HT-29 (cell line): ENCODE measurements around the gene B4GALT6. TPM values are rescaled to one million over a fixed set of nuclear protein-coding genes. Genes with fewer than 3 reads are reported as not detected.
A peak's percentile ranks its signal among the peaks of the same experiment; 100 is the strongest.

Source experiments
- DNase-seq: peaks from one replicate; pipeline ENCODE4 v3.0.0-alpha.2; 2015; ENCODE audit warnings: low spot score
- total RNA-seq: library from RNA; depleted of rRNA; stranded (reverse); fragments of >200 nt; shearing (Covaris generic); gene quantifications from 2 replicates; pipeline ENCODE4 v1.2.3, GENCODE V29; 2014

B4GALT6 gene
- total RNA-seq, 1 experiment from 2014 or later: 2.3 TPM

DNA sequence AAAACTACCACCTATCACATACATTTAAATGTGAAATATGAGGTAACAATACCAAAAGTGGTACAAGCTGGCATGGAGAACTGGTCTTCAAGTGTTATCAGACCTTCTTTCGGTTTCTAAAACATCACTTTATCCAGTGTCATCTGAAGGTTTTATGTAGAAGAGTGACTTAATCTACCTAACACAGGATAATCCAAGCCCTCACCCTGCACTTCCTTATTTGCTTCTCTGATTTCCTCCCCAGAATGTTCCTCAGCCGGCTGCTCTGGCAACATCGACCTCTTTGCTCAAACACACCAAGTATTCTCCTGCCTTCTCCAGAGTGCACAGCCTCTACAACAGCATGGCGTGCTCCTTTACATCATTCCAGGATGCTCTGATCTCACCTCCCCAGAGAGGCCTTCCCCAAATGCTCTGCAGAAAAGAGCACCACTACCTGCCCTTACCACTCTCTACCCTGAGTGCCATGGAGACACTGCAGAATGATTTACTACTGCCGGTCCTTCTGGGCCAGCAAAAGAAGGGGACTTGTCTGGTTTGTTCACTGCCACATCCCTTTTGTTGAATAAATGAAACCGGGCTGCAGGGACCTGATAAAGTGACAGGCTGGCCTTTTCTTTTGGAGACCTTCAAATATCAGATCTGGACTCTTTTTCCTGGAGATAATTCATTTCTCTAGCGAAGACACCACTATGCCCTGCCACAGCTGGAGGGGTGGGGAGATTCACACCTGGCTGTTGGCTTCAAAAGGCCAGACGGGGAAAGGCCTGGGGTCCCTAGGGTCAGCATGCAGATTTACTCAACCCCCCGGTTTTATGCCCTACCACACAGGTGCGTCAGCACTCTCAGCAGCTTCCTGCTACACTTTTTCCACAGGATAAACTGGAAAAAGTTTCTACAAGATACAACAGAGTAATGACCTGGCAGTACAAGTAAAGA, 50.7 kb downstream of the B4GALT6 start:
- no peak for DNase-seq

GRCh38 chr18:31632356-31632755, 52.0 kb downstream of the B4GALT6 start:
- DNase-seq: no peak

DNA sequence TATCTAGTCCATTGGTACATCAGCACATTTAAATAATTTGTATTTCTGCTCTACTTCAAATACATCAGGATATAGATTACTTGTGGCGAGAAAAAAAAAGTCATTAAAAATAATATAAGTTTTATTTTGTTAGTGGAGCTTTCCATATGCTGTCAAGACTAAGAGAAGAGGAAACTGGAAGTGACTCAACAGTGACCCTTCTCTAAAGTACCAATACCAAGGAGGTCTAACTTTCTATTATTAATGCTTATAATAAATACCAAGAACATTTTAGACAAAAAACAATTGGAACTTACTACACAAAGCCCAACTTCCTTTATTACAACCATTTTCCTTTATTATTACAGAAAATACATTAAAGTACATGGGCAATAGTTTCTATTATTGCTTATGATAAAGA, 52.9 kb downstream of the B4GALT6 start:
- no peak for DNase-seq

DNA sequence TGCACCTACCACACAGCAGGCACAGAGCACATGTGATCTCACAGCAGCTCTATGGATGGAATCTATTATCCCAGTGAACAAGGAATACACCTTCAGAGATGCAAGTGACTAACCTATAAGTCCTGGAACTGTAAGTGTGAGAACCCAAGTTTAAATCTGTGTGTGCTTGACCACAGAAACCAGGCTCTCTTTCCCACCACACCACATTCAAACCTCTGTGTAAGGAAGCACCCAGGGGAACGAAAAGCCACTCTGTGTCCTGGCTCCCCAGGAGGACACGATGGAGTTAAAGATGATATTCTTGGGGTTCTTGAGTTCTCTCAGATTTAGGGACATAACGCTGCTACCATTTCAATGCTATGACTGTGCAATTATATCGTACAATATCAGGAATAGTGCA, 53.8 kb downstream of the B4GALT6 start:
- DNase-seq: no peak

DNA sequence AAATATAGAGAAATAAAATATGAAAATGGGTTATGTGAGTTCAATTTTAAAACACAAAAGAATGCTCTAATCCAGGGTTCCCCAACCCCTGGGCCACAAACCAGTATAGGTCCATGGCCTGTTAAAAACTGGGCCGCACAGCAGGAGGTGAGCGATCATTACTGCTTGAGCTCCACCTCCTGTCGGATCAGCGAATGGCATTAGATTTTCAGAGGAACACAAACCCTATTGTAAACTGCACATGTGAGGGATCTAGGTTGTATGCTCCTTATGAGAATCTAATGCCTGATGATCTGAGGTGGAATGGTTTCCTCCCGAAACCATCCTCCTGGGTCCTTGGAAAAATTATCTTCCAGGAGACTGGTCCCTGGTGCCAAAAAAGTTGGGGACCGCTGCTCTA, 58.0 kb downstream of the B4GALT6 start:
- DNase-seq: no peak

- DNase-seq: no peak
Observed at GRCh38 chr18:31624892-31625640, 59.3 kb downstream of the B4GALT6 start.

GRCh38 chr18:31619291-31619690, 65.1 kb downstream of the B4GALT6 start:
- DNase-seq: no peak

- DNase-seq: no peak
Observed at GRCh38 chr18:31618801-31619200, 65.6 kb downstream of the B4GALT6 start.

GRCh38 chr18:31617031-31617717, 67.2 kb downstream of the B4GALT6 start:
- DNase-seq: no peak

DNA sequence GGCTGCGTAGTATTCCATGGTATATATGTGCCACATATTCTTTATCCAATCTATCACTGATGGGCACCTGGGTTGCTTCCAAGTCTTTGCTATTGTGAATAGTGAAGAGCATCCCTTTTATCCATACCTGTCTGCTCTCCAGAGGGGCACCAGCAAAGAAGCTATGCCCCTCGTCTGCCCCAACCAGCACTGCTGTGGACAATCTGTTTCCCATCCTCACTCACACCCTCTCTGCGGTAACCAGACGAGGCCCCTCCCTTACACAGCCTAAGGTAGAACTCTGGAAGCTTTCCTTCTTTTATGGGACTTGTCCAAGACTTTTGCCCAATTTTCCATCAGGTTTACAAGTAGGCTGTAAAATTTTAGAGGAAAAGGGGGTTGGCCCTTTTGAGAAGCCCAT, 67.8 kb downstream of the B4GALT6 start:
- no peak for DNase-seq

- DNase-seq: no peak
Observed at GRCh38 chr18:31614044-31614443, 70.3 kb downstream of the B4GALT6 start.

DNA sequence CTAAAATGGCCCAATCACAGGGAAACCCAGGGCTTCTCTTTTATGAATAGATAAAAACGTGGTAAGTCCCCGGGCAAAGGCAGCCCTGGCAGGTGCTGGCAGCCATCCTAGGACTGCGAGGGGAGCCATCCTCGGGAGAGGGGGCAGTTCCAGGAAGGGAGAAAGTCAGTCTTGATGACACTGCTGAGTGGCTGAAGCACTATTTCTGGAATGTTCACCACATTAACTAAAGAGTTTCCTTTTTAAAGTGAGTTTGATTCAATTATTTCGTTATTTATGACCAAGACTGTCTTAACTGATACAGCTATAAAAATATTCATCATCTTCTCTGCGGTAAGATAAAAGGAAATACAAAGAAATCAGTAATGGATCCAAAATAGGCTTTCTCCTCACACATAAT, 72.3 kb downstream of the B4GALT6 start:
- DNase-seq: no peak

DNA sequence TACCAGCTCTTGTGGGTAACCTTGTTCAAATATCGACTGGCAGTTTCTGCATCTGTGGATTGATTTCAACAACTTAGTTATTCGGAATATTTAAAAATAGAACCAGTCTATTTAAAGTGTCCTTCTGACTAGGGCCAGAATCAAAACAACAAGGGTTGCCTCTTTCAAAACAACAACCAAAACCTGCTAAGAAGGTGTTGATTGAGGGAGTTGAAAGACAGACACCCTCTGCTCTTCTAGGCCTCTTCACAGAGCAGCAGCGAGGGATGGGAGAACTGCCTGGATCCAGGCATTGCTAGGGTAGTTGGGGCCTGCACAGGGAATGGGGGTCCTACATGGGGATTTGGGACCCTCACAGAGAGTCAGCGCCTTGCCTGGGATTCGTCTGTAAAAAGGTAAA, 72.9 kb downstream of the B4GALT6 start:
- DNase-seq: no peak

GRCh38 chr18:31610286-31611205, 73.8 kb downstream of the B4GALT6 start:
- peak; percentile 44 for DNase-seq

- no peak for DNase-seq
Observed at GRCh38 chr18:31609886-31610285, 74.5 kb downstream of the B4GALT6 start.

- DNase-seq: no peak
Observed at GRCh38 chr18:31607384-31607783, 77.0 kb downstream of the B4GALT6 start.

DNA sequence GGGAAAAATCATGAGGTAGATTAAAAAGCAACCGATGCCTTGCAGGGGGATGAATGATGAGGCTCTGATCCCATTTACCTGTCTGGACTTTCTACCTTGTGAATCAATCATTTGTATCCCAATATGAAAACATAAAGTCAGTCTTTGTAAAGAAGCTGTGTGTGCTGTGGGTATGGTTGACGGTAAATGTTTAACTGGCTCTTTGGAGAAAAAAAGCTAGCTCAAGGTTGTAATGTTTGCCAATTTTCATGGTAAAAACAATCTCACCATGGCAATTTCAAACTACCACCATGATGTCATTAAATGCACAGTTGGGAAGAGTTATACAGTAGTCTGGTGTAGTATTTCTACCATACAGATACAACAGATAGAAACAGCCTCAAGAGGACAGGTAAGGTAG, 78.1 kb downstream of the B4GALT6 start:
- no peak for DNase-seq

DNA sequence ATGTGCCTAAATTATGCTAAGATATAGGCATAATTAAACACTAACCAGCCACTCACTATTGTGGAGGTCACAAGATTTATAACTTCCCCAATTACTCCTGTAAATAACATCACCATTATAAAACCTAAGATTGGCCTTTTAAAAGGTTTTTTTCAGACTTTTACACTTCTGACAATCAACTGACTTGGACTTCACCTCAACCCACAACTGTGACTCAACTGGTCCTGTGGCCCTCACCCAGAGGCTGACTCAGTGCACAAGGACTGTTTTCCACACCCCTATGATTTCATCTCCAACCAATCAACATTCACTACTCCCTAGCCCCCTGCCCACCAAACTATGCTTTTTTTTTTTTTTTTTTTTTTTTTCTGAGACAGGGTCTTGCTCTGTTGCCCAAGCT, 81.1 kb downstream of the B4GALT6 start:
- no peak for DNase-seq

DNA sequence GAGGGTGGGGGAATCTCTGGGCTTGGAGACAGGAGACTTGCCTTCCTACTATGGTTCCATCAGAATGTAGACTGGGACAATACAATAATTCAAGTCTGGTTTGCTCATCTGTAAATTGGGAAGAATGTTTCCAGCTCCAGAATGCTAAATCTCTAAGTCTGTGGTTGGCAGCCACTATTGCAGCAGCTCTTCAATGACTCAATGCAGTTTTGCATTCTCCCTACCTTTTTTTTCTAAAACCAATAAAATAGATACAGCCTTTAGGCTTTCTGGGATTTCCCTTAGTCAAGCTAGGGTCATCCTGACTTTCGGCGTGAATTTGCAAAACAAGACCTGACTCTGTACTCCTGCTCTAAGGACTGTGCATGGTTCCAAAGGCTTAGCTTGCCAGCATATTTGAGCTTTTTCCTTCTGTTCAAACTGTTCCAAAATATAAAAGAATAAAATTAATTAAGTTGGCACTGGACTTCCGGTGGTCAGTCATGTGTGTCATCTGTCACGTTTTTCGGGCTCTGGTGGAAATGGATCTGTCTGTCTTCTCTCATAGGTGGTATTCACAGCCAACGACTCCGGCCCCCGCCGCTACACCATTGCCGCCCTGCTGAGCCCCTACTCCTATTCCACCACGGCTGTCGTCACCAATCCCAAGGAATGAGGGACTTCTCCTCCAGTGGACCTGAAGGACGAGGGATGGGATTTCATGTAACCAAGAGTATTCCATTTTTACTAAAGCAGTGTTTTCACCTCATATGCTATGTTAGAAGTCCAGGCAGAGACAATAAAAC, 86.2 kb downstream of the B4GALT6 start:
- no peak for DNase-seq
